NCI-H2196 treated with DMSO at 0.1 percent for 48 hours (cell line): ENCODE results near the gene MAPK11.

Experiments
- DNase-seq: peaks from one replicate; lab custom pipeline; 2025; ENCODE audit not compliant: unreplicated experiment; lab: John Stamatoyannopoulos, UW

Gene MAPK11

GRCh38 chr22:50226063-50226874 is 43.9 kb downstream of the MAPK11 start:
- DNase-seq = no peak

GRCh38 chr22:50225200-50225969 is 44.8 kb downstream of the MAPK11 start:
- DNase-seq = no peak

GRCh38 chr22:50224071-50224470 is 46.1 kb downstream of the MAPK11 start:
- DNase-seq = no peak

GRCh38 chr22:50222508-50222907 is 47.7 kb downstream of the MAPK11 start:
- no peak for DNase-seq

DNA sequence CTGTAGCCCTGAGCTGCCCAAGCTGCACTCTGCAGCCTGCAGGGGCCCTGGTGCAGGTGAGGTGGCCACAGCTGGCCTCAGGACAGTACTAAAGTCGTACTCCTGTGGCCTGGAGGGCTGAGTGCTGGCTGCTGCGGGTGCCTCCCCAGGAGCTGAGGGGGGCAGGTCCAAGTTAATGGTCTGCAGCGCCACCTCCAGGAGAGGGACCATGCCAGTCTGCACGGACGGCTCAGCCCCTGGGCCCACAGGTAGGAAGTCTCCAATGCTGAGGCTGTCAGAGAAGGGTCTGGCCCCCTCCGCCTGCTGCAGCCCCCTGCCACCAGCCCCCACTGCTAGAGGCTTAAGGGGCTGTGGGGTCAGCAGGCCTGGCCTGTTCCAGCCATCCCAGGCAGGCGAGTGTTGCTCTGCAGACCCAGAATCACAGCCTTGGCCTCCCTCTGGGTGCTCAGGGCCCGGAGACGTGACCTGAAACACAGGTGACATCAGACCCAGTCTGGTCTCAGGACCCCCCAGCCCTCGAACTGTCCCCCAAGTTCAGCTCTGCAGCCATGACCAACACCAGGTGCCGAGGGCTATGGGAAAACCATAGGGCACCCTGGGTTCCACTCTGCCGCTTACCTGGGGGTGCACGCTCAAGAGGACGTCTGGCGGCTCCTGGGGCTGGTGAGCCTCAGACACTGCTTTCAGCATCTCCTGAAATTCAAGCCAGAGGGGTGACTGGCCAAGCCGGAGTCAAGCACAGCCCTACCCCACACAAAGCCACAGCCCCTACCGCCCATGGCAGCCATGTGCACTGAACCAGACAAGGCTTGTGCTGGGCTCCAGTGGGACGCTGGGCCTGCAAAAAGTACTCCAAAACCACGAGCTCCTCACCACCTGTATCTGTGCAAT is 48.5 kb downstream of the MAPK11 start:
- no peak for DNase-seq

DNA sequence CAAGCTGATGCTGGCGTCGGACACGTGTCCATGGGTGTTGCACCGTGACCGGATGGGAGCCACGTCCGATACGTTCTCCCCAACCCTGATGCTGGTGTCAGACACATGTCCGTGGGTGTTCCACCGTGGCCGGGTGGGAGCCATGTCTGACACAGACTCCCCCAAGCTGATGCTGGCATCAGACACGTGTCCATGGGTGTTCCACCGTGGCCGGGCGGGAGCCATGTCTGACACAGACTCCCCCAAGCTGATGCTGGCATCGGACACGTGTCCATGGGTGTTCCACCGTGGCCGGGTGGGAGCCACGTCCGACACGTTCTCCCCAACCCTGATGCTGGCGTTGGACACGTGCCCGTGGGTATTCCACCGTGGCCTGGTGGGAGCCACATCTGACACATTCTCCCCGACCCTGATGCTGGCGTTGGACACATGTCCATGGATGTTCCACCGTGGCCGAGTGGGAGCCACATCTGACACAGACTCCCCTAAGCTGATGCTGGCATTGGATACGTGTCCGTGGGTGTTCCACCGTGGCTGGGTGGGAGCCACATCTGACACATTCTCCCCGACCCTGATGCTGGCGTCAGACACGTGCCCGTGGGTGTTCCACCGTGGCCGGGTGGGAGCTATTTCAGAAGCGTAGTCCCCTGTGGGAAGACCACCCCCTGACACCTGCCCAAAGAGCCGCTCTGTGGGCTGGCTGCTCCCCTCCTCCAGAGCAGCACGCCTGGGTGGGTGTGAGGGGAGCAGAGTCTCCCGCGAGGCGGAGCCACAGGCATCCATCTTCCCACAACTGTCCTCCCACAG is 49.4 kb downstream of the MAPK11 start:
- no peak for DNase-seq

- DNase-seq = no peak
Observed at GRCh38 chr22:50219800-50220602, 50.2 kb downstream of the MAPK11 start.

DNA sequence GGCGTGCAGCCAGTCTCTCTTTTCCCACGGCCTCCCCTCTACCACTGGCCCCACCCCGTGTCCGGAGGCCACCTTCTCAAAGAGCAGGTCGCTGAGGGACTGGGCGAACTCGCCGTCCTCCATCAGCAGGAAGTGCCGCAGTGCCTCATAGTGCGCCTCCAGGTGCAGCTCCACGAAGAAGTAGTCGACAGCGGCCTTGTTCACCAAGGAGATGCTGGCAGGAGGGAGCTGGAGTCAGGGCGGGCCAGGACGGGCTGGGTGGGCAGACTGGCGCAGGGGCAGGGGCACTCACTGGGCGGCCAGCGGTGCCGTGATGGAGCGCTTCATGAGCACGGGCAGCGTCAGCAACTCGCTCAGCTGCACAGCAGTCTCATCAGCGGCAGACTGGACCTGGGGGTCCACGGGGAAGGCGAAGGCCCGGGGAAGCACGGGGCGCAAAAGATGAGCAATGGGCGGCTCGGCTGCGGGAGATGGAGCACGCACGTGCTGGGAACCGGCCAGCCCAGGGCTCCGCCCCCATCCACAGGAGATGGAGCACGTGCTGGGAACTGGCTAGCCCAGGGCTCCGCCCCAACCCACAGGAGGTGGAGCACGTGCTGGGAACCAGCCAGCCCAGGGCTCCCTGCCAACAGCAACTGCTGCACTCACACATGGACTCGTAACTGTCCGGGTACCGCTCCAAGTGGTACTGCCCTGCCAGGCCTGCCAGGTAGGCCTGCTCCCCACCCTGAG is 51.0 kb downstream of the MAPK11 start:
- peak; percentile 35 for DNase-seq

- peak; percentile 47 for DNase-seq
Observed at GRCh38 chr22:50218153-50218995, 51.8 kb downstream of the MAPK11 start.

GRCh38 chr22:50217543-50218152 is 52.5 kb downstream of the MAPK11 start:
- DNase-seq = no peak

DNA sequence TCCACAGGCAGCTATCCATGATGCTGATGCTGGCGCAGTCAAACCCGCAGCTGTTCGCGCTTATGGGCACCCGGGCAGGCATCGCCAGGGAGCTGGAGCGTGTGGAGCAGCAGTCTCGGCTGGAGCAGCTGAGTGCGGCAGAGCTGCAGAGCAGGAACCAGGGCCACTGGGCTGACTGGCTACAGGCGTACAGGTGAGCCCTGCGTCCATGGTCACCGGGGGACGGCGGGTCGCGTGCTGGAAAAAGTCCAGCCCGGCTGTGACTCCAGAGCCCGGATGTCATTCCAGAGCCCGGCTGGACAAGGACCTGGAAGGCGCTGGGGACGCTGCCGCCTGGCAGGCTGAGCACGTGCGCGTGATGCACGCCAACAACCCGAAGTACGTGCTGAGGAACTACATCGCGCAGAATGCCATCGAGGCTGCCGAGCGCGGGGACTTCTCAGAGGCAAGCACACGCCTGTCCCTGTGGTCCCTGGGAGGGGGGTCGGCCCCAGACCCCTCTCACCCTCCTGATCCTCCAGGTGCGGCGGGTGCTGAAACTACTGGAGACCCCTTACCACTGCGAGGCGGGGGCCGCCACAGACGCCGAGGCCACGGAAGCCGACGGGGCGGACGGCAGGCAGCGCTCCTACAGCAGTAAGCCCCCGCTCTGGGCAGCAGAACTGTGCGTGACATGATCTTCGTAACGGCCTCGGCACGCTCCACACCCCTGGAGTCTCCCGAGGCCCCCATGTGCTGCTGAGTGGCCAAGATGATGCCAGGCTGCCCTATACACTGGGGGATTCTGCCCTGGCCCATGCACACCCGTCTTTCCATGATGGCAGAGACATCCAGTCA is 53.3 kb downstream of the MAPK11 start:
- DNase-seq = no peak

DNA sequence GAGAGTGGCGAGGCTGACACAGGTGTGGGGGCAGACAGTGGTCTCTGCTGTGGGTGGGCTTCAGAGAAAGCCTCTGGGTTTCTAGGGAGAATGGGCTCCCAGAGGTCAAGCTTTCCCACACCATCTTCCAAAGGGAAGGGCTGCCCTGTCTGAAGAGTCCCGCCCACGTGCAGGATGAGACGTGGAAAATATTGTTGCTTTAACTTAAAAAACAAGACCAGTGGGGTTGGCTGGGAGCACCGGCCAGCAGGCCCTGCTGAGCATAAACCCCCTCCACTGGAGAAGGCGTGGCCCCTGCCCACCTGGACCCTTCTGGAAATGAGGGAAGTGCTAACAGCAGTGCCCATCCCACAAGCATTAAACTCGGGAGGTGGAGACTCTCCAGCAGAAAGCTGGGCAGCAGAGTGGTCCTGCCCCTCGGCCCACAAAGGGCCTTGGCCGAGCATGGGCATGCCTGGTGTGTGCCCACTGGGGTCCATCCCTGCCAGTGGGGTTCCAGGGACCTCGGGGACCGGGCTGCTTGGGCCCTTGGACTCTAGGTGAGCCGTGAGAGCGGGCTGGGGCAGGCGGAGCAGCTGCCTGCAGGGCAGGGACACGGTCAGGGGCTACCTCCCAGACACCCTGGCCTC is 54.0 kb downstream of the MAPK11 start:
- DNase-seq = no peak

GRCh38 chr22:50215297-50216054 is 54.7 kb downstream of the MAPK11 start:
- no peak for DNase-seq
